ENCODE data around the gene TMEM164.

GRCh38 chrX:110015032-110015431 is 12.1 kb downstream of the TMEM164 start:
- TF ChIP-seq CTCF (IDR thresholded peaks at IDR 0.05; ENCODE audit: insufficient read depth, low read depth, low read length) (no peak), EZH2 (IDR thresholded peaks at IDR 0.05; ENCODE audit: insufficient read depth, low read length) (no peak)
